ENCODE data around the gene ARNT2. TPM values are rescaled to one million over a fixed set of nuclear protein-coding genes. Genes with fewer than 3 reads are reported as not detected.

ARNT2 gene
- total and polyA plus RNA-seq, 2 of the 13 experiments (the other 11 are each of a cell fraction or from before 2014, with no cell fraction given) = 0.69 to 1.7 TPM

GRCh38 chr15:80494351-80494751 lies 90.2 kb downstream of the ARNT2 start:
- CTCF ChIA-PET (ENCODE audit: low intra/inter-chr PET ratio, low total read pairs) = no interaction called here
- peak; percentile 32 for FAIRE-seq

More at GRCh38 chr15:80494351-80494751, 90.2 kb downstream of the ARNT2 start:
- Histone ChIP-seq H3K79me2 (ENCODE audit: insufficient read depth, low read length) (no peaks in the 10 kb centered on the region), H4K20me1 (ENCODE audit: insufficient read depth, low read length) (no peaks in the 10 kb centered on the region), H3K27ac (ENCODE audit: extremely low read length, insufficient read depth, low read length) (no peak overlapping the region), H3K4me3 (replicated peaks in 1 of 3; ENCODE audit: insufficient read depth in 1 of 3, low read depth in 2 of 3, low read length in 3 of 3) (no peak overlapping the region), H3K9me3 (ENCODE audit: low read length) (no peaks in the 10 kb centered on the region), H3K9ac (ENCODE audit: insufficient read depth, low read depth, low read length) (no peak overlapping the region), H3K4me1 (ENCODE audit: insufficient read depth, low read length) (peaks cover 40% of the 10 kb centered on the region), H3K27me3 (ENCODE audit: control insufficient read depth in 1 of 2, insufficient read depth in 2 of 2, low read length in 2 of 2) (no peaks in the 10 kb centered on the region), H3K4me2 (ENCODE audit: low read depth, low read length) (peak overlapping the region; percentile 14; the same call in 1 of the 2 replicates), H2AFZ (ENCODE audit: low read length) (no peak overlapping the region), H3K36me3 (replicated peaks in 1 of 2; ENCODE audit: control insufficient read depth in 1 of 2, insufficient read depth in 2 of 2, low read length in 2 of 2) (no peaks in the 10 kb centered on the region)
- POLR2A ChIA-PET = no interaction called here
- WGBS (ENCODE audit: low lambda C conversion rate) = 31% methylated on average over 5 of the region's 5 CpGs
- peak; percentile 84 for ATAC-seq
- peak; percentile 75 for DNase-seq (ENCODE audit: low spot score)
- intact Hi-C loops (cut with micrococcal nuclease; ENCODE audit: unreplicated experiment) = no loop called here
- no TSS peak for BruUV-seq (replicated peaks)
- TF ChIP-seq ZFP62 (CRISPR knock-in tag; IDR thresholded peaks at IDR 0.05) (no peak), TEAD3 (CRISPR knock-in tag; optimal IDR thresholded peaks at IDR 0.05; ENCODE audit: borderline replicate concordance) (peak; percentile 41), HNF1A (IDR thresholded peaks at IDR 0.05; ENCODE audit: low read depth) (peak; percentile 60), HNF1A (CRISPR knock-in tag; IDR thresholded peaks at IDR 0.05; ENCODE audit: borderline replicate concordance) (no peak; the same call in 1 of the 2 replicates), ARID5B (CRISPR knock-in tag; IDR thresholded peaks at IDR 0.05) (0 out of 2 replicates have a peak, but pooled peaks have one; percentile 15), FOSL2 (CRISPR knock-in tag; IDR thresholded peaks at IDR 0.05) (peak; percentile 36; the same call in 1 of the 2 replicates)
- in situ Hi-C loops (cut with HindIII; ENCODE audit: extremely low pct_ligation_motif_present, low pct_unique_long_range_greater_than_20kb) = no loop called here

Measured in HepG2 (cell line).